B cell (primary cell): Measurements from ENCODE around the gene MEIOB. TPM values are rescaled to one million over a fixed set of nuclear protein-coding genes. Genes with fewer than 3 reads are reported as not detected.

ENCODE experiments used
- ATAC-seq: fragments of 200-7000 bp; cut with Tn5 transposase; one replicate; pipeline ENCODE4 v1.10.0; 2021; ENCODE audit warnings: low read depth, mild to moderate bottlenecking, moderate number of reproducible peaks, moderate library complexity
- CTCF ChIA-PET: fragments of 350-600 bp; sonication (Branson Sonifier 250); formaldehyde crosslinking; loops from one replicate; lab custom pipeline; 2021; ENCODE audit warnings: antibody characterized with exemption, inconsistent platforms; lab: Charles Lee
- POLR2A ChIA-PET: fragments of 350-600 bp; sonication (Branson Sonifier 250); formaldehyde crosslinking; loops from one replicate; lab custom pipeline; 2021; ENCODE audit warnings: antibody characterized with exemption; lab: Charles Lee
- DNase-seq: peaks from one replicate; pipeline ENCODE4 v3.0.0; 2013
- H2AFZ ChIP-seq: 2 replicates; pipeline ENCODE4 v1.6.1; 2012; ENCODE audit warnings: mild to moderate bottlenecking, low read depth, low read length; ENCODE audit not compliant: insufficient read depth, poor library complexity, severe bottlenecking
- H3K27ac ChIP-seq, 2 donors: 1 replicate in 1 of 2; 2 replicates in 1 of 2; pipeline ENCODE4 v1.5.1; 2012 to 2013; ENCODE audit warnings: low read length in 2 of 2, mild to moderate bottlenecking in 2 of 2, moderate library complexity in 1 of 2
- H3K27me3 ChIP-seq, 4 experiments: fragments of 200-600 bp in 1 of 4; sonication (generic) in 1 of 4; replicated peaks in 1 of 4; 1 replicate in 2 of 4; 2 replicates in 2 of 4; pipeline versions ENCODE4 v1.6.1 to v1.7.0; 2013 to 2016; ENCODE audit warnings: low read length in 3 of 4, mild to moderate bottlenecking in 2 of 4, mixed read lengths in 1 of 4, moderate library complexity in 1 of 4; ENCODE audit not compliant: insufficient read depth in 4 of 4, control insufficient read depth in 3 of 4; ENCODE audit errors: control extremely low read depth in 1 of 4
- H3K36me3 ChIP-seq, 2 experiments: replicated peaks in 1 of 2; 1 replicate in 1 of 2; 2 replicates in 1 of 2; pipeline versions ENCODE4 v1.6.1 to v1.7.1; 2013; ENCODE audit warnings: low read length in 1 of 2; ENCODE audit not compliant: insufficient read depth in 2 of 2, control insufficient read depth in 1 of 2; ENCODE audit errors: control extremely low read depth in 1 of 2, extremely low read depth in 1 of 2
- H3K4me1 ChIP-seq, 2 donors: fragments of 200-600 bp in 1 of 2; sonication (generic) in 1 of 2; 1 replicate in 1 of 2; 2 replicates in 1 of 2; pipeline versions ENCODE4 v1.5.1 to v1.6.1; 2013 to 2017; ENCODE audit warnings: low read length in 2 of 2; ENCODE audit not compliant: control insufficient read depth in 2 of 2, insufficient read depth in 2 of 2
- H3K4me2 ChIP-seq: replicated peaks from 2 replicates; pipeline ENCODE3; 2012; ENCODE audit warnings: mild to moderate bottlenecking, low read depth, low read length; ENCODE audit not compliant: poor library complexity, severe bottlenecking
- H3K4me3 ChIP-seq, 5 experiments: fragments of 200-600 bp in 1 of 5; sonication (generic) in 1 of 5; 1 replicate in 3 of 5; 2 replicates in 2 of 5; pipeline versions ENCODE4 v1.5.1 to v1.7.0; 2011 to 2016; ENCODE audit warnings: low read length in 4 of 5, mild to moderate bottlenecking in 4 of 5, low read depth in 2 of 5, control low read depth in 1 of 5, moderate library complexity in 1 of 5; ENCODE audit not compliant: insufficient read depth in 1 of 5; ENCODE audit errors: control extremely low read depth in 1 of 5, extremely low read depth in 1 of 5
- H3K79me2 ChIP-seq: fragments of 200-600 bp; sonication (generic); one replicate; pipeline ENCODE4 v1.6.0; 2016; ENCODE audit warnings: low read length; ENCODE audit not compliant: control insufficient read depth, insufficient read depth
- H3K9ac ChIP-seq: fragments of 200-600 bp; sonication (generic); 2 replicates; pipeline ENCODE4 v1.6.1; 2017; ENCODE audit warnings: mild to moderate bottlenecking, low read length, moderate library complexity
- H3K9me3 ChIP-seq, 3 donors: one replicate each; pipeline versions ENCODE4 v1.6.1 to v1.7.1; 2013; ENCODE audit warnings: low read length in 2 of 3; ENCODE audit not compliant: control insufficient read depth in 2 of 3, insufficient read depth in 1 of 3; ENCODE audit errors: control extremely low read depth in 1 of 3
- H4K20me1 ChIP-seq: 2 replicates; pipeline ENCODE4 v1.6.0; 2012; ENCODE audit warnings: mild to moderate bottlenecking, low read length; ENCODE audit not compliant: insufficient read depth, control insufficient read depth, poor library complexity, severe bottlenecking
- H3K27ac Mint-ChIP-seq: one replicate; pipeline ENCODE4 v1.8.0; 2021; ENCODE audit warnings: mixed read lengths
- H3K27me3 Mint-ChIP-seq: one replicate; pipeline ENCODE4 v1.8.0; 2021; ENCODE audit warnings: mixed read lengths
- H3K4me1 Mint-ChIP-seq: one replicate; pipeline ENCODE4 v1.8.0; 2021; ENCODE audit warnings: mixed read lengths
- H3K4me3 Mint-ChIP-seq: one replicate; pipeline ENCODE4 v1.8.0; 2021; ENCODE audit warnings: mixed read lengths
- H3K9me3 Mint-ChIP-seq: one replicate; pipeline ENCODE4 v1.8.0; 2022; ENCODE audit warnings: mixed read lengths; ENCODE audit not compliant: insufficient read depth
- CTCF ChIP-seq: fragments of 200-600 bp; IDR thresholded peaks from one replicate; pipeline ENCODE4 v1.8.0; 2022; ENCODE audit warnings: antibody characterized with exemption, mild to moderate bottlenecking
- EZH2 ChIP-seq: IDR thresholded peaks from 2 replicates; pipeline ENCODE4 v1.6.1; 2012; ENCODE audit warnings: borderline replicate concordance, low read depth, mild to moderate bottlenecking, moderate library complexity, low read length; ENCODE audit not compliant: insufficient read depth, poor library complexity, severe bottlenecking
- WGBS: methylation state at CpG from one replicate; pipeline ENCODE4 v1.1.5; 2013; ENCODE audit warnings: missing lambda C conversion rate; ENCODE audit not compliant: insufficient coverage; 5-methylcytosine and 5-hydroxymethylcytosine counted together
- intact Hi-C: fragments of 100-400 bp; cut with micrococcal nuclease; formaldehyde crosslinking; loops from one replicate; pipeline ENCODE4 v1.10.0; 2022
- polyA plus RNA-seq: library from polyadenylated mRNA; depleted of rRNA; stranded (reverse); fragments of >200 nt; gene quantifications from 2 replicates; pipeline ENCODE4 v1.2.3, GENCODE V29; 2012
- total RNA-seq, 2 donors: library from RNA; stranded (reverse); fragments of 120-200 nt in 1 of 2; gene quantifications; 1 replicate in 1 of 2; 2 replicates in 1 of 2; pipeline versions ENCODE4 v1.2.3 to v1.2.4, GENCODE V29; 2013 to 2022

MEIOB gene
- total and polyA plus RNA-seq, 2 donors (not counting 1 experiment from before 2014, with no cell fraction given) = not detected

- no peak for ATAC-seq
- peaks cover 8 to 11% of the 10 kb centered on the region in 2 donors for H3K4me1 ChIP-seq
- no peaks in the 10 kb centered on the region for H4K20me1 ChIP-seq
- CTCF ChIA-PET = no interaction called here
- H3K4me3 ChIP-seq = no peak overlapping the region
- peaks cover 17% of the 10 kb centered on the region for H3K4me1 Mint-ChIP-seq
- peaks cover 4% of the 10 kb centered on the region for H3K79me2 ChIP-seq
- no peak overlapping the region for H3K27ac Mint-ChIP-seq
- no peak for DNase-seq
- WGBS = 81% methylated on average over 7 of the region's 9 CpGs
- H2AFZ ChIP-seq = no peak overlapping the region
- H3K4me3 Mint-ChIP-seq = no peak overlapping the region
- TF ChIP-seq CTCF (no peak), EZH2 (no peak)
- intact Hi-C loops = no loop called here
- H3K27me3 Mint-ChIP-seq = no peaks in the 10 kb centered on the region
- H3K9me3 ChIP-seq = no peaks in the 10 kb centered on the region
- H3K36me3 ChIP-seq = peaks cover 0 to 4% of the 10 kb centered on the region in 2 experiments
- H3K9me3 Mint-ChIP-seq = no peaks in the 10 kb centered on the region
- no peak overlapping the region for H3K27ac ChIP-seq
- no peaks in the 10 kb centered on the region for H3K27me3 ChIP-seq
- H3K9ac ChIP-seq = no peak overlapping the region
- no peak overlapping the region for H3K4me2 ChIP-seq
- POLR2A ChIA-PET = no interaction called here
Measured at GRCh38 chr16:1832838-1833454, 39.0 kb downstream of the MEIOB start.

GRCh38 chr16:1831186-1832075, 40.5 kb downstream of the MEIOB start:
- Histone ChIP-seq H3K27ac (no peak overlapping the region), H3K4me2 (no peak overlapping the region), H3K36me3 (peaks cover 0 to 4% of the 10 kb centered on the region in 2 experiments), H3K4me1 (peaks cover 15 to 17% of the 10 kb centered on the region in 2 donors), H3K9ac (no peak overlapping the region), H3K27me3 (no peaks in the 10 kb centered on the region), H3K4me3 (no peak overlapping the region), H3K79me2 (peaks cover 14% of the 10 kb centered on the region), H3K9me3 (no peaks in the 10 kb centered on the region), H2AFZ (no peak overlapping the region), H4K20me1 (no peaks in the 10 kb centered on the region)
- POLR2A ChIA-PET = no interaction called here
- TF ChIP-seq EZH2 (no peak), CTCF (no peak)
- Mint-ChIP-seq H3K27ac (no peak overlapping the region), H3K9me3 (no peaks in the 10 kb centered on the region), H3K4me3 (no peak overlapping the region), H3K27me3 (no peaks in the 10 kb centered on the region), H3K4me1 (peaks cover 27% of the 10 kb centered on the region)
- DNase-seq (no peak), ATAC-seq (no peak)
- intact Hi-C loops = no loop called here
- CTCF ChIA-PET = no interaction called here
- 90% methylated on average over 13 of the region's 19 CpGs for whole genome bisulfite sequencing
